Measurements from ENCODE around the gene CREB3L2.

CREB3L2 gene

DNA sequence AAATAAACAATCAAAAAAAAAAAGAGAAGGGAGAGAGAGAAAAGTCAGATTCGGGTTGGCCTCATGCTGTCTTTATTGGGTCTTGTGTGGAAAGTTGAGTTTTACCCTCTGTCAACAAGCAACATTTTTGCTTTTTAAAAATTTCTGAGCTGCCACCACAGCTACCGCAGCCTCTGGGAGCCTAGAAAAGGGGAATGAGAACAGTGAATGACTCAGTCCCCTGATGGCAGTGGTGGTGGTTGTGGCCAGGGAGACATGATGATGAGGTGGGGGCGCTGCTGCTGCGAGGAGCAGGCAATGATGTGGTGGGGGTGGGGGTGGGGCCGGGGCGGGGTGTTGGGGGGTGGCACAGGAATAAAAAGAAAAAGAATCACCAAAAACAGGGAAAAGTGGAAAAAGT is 20.0 kb upstream of the CREB3L2 start:
- POLR2A ChIA-PET: no interaction called here

DNA sequence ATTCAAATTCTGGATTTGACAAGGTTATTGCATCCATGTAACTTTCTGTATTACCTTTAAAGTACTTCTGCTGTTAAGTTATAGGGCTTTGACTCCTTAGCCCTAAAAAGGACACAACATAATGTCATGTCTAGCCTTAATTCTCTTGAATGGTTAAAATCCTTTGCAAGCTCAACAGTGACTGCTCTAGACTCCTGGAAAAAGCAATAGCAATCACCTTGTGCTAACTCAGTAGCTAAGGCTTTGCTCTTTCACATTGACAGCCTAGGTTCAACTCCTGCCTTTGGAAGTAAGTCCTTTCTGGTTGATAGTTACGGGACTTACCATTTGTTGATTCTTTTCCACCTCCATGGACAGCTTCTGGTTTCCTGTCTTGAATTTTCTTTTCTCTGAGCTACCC is 16.1 kb upstream of the CREB3L2 start:
- H3K36me3 ChIP-seq (ENCODE audit: control insufficient read depth in 2 of 2, insufficient read depth in 1 of 2, low read length in 2 of 2): no peaks in the 10 kb centered on the region
- no peaks in the 10 kb centered on the region for H3K9me3 ChIP-seq (ENCODE audit: control insufficient read depth, insufficient read depth, low read depth, low read length)
- no peaks in the 10 kb centered on the region for H3K4me1 ChIP-seq (ENCODE audit: control insufficient read depth, insufficient read depth, low read length)
- ChIA-PET POLR2A (interaction anchor here (0.5 kb wide), 1 partner anchor 375 kb away, joined by 7 read pairs; no protein-coding TSS in a partner anchor), CTCF (interaction anchor here (0.6 to 1.2 kb wide), 5 partner anchors 9 to 373 kb away, joined by 4 to 6 read pairs (median 4); no protein-coding TSS in a partner anchor)
- H3K27ac ChIP-seq (ENCODE audit: extremely low read depth, low read depth, low read length): no peak overlapping the region
- H3K4me3 ChIP-seq (ENCODE audit: low read depth, low read length): no peak overlapping the region
- TF ChIP-seq ZNF433 (tag by site-specific recombination; IDR thresholded peaks at IDR 0.05; ENCODE audit: low read depth): no peak
- TF ChIP-seq, protein P1, sequence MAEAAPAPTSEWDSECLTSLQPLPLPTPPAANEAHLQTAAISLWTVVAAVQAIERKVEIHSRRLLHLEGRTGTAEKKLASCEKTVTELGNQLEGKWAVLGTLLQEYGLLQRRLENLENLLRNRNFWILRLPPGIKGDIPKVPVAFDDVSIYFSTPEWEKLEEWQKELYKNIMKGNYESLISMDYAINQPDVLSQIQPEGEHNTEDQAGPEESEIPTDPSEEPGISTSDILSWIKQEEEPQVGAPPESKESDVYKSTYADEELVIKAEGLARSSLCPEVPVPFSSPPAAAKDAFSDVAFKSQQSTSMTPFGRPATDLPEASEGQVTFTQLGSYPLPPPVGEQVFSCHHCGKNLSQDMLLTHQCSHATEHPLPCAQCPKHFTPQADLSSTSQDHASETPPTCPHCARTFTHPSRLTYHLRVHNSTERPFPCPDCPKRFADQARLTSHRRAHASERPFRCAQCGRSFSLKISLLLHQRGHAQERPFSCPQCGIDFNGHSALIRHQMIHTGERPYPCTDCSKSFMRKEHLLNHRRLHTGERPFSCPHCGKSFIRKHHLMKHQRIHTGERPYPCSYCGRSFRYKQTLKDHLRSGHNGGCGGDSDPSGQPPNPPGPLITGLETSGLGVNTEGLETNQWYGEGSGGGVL (tag by site-specific recombination; IDR thresholded peaks at IDR 0.05): no peak
- no peak for TF ChIP-seq ZNF324 (tag by site-specific recombination; IDR thresholded peaks at IDR 0.05)
- TF ChIP-seq, protein P2, sequence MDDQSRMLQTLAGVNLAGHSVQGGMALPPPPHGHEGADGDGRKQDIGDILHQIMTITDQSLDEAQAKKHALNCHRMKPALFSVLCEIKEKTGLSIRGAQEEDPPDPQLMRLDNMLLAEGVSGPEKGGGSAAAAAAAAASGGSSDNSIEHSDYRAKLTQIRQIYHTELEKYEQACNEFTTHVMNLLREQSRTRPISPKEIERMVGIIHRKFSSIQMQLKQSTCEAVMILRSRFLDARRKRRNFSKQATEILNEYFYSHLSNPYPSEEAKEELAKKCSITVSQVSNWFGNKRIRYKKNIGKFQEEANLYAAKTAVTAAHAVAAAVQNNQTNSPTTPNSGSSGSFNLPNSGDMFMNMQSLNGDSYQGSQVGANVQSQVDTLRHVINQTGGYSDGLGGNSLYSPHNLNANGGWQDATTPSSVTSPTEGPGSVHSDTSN (CRISPR knock-in tag; IDR thresholded peaks at IDR 0.05): no peak
- TF ChIP-seq ZFP3 (tag by site-specific recombination; IDR thresholded peaks at IDR 0.05; ENCODE audit: low read depth): no peak
- no peak for TF ChIP-seq ZNF184 (tag by site-specific recombination; IDR thresholded peaks at IDR 0.05)
- TF ChIP-seq ZXDB (tag by site-specific recombination; IDR thresholded peaks at IDR 0.05): no peak
- no peak for TF ChIP-seq ZNF292 (tag by site-specific recombination; IDR thresholded peaks at IDR 0.05; ENCODE audit: borderline replicate concordance, low read depth)
- TF ChIP-seq SALL2 (tag by site-specific recombination; IDR thresholded peaks at IDR 0.05; ENCODE audit: borderline replicate concordance): no peak
- TF ChIP-seq, protein P3, sequence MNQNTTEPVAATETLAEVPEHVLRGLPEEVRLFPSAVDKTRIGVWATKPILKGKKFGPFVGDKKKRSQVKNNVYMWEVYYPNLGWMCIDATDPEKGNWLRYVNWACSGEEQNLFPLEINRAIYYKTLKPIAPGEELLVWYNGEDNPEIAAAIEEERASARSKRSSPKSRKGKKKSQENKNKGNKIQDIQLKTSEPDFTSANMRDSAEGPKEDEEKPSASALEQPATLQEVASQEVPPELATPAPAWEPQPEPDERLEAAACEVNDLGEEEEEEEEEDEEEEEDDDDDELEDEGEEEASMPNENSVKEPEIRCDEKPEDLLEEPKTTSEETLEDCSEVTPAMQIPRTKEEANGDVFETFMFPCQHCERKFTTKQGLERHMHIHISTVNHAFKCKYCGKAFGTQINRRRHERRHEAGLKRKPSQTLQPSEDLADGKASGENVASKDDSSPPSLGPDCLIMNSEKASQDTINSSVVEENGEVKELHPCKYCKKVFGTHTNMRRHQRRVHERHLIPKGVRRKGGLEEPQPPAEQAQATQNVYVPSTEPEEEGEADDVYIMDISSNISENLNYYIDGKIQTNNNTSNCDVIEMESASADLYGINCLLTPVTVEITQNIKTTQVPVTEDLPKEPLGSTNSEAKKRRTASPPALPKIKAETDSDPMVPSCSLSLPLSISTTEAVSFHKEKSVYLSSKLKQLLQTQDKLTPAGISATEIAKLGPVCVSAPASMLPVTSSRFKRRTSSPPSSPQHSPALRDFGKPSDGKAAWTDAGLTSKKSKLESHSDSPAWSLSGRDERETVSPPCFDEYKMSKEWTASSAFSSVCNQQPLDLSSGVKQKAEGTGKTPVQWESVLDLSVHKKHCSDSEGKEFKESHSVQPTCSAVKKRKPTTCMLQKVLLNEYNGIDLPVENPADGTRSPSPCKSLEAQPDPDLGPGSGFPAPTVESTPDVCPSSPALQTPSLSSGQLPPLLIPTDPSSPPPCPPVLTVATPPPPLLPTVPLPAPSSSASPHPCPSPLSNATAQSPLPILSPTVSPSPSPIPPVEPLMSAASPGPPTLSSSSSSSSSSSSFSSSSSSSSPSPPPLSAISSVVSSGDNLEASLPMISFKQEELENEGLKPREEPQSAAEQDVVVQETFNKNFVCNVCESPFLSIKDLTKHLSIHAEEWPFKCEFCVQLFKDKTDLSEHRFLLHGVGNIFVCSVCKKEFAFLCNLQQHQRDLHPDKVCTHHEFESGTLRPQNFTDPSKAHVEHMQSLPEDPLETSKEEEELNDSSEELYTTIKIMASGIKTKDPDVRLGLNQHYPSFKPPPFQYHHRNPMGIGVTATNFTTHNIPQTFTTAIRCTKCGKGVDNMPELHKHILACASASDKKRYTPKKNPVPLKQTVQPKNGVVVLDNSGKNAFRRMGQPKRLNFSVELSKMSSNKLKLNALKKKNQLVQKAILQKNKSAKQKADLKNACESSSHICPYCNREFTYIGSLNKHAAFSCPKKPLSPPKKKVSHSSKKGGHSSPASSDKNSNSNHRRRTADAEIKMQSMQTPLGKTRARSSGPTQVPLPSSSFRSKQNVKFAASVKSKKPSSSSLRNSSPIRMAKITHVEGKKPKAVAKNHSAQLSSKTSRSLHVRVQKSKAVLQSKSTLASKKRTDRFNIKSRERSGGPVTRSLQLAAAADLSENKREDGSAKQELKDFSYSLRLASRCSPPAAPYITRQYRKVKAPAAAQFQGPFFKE (tag by site-specific recombination; IDR thresholded peaks at IDR 0.05; ENCODE audit: borderline replicate concordance): no peak
- no peak for TF ChIP-seq SCRT1 (tag by site-specific recombination; IDR thresholded peaks at IDR 0.05; ENCODE audit: borderline replicate concordance)

More for the DNA sequence above, 20.0 kb upstream of the CREB3L2 start:
- Histone ChIP-seq H3K4me1 (ENCODE audit: control insufficient read depth, insufficient read depth, low read length) (no peaks in the 10 kb centered on the region), H3K9me3 (ENCODE audit: control insufficient read depth, insufficient read depth, low read depth, low read length) (no peaks in the 10 kb centered on the region), H3K4me3 (ENCODE audit: low read depth, low read length) (no peak overlapping the region), H3K27ac (ENCODE audit: extremely low read depth, low read depth, low read length) (no peak overlapping the region), H3K36me3 (ENCODE audit: control insufficient read depth in 2 of 2, insufficient read depth in 1 of 2, low read length in 2 of 2) (no peaks in the 10 kb centered on the region)
- TF ChIP-seq, protein P4, sequence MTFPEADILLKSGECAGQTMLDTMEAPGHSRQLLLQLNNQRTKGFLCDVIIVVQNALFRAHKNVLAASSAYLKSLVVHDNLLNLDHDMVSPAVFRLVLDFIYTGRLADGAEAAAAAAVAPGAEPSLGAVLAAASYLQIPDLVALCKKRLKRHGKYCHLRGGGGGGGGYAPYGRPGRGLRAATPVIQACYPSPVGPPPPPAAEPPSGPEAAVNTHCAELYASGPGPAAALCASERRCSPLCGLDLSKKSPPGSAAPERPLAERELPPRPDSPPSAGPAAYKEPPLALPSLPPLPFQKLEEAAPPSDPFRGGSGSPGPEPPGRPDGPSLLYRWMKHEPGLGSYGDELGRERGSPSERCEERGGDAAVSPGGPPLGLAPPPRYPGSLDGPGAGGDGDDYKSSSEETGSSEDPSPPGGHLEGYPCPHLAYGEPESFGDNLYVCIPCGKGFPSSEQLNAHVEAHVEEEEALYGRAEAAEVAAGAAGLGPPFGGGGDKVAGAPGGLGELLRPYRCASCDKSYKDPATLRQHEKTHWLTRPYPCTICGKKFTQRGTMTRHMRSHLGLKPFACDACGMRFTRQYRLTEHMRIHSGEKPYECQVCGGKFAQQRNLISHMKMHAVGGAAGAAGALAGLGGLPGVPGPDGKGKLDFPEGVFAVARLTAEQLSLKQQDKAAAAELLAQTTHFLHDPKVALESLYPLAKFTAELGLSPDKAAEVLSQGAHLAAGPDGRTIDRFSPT (tag by site-specific recombination; IDR thresholded peaks at IDR 0.05): no peak
- TF ChIP-seq ZFP37 (tag by site-specific recombination; IDR thresholded peaks at IDR 0.05): no peak
- TF ChIP-seq, protein P5, sequence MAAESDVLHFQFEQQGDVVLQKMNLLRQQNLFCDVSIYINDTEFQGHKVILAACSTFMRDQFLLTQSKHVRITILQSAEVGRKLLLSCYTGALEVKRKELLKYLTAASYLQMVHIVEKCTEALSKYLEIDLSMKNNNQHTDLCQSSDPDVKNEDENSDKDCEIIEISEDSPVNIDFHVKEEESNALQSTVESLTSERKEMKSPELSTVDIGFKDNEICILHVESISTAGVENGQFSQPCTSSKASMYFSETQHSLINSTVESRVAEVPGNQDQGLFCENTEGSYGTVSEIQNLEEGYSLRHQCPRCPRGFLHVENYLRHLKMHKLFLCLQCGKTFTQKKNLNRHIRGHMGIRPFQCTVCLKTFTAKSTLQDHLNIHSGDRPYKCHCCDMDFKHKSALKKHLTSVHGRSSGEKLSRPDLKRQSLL (tag by site-specific recombination; IDR thresholded peaks at IDR 0.05): no peak
- no peak for TF ChIP-seq YY2 (tag by site-specific recombination; IDR thresholded peaks at IDR 0.05)
- no peak for TF ChIP-seq TRIM28 (IDR thresholded peaks at IDR 0.05; ENCODE audit: borderline replicate concordance, low read length)
- no peak for TF ChIP-seq ZBTB7A (tag by site-specific recombination; IDR thresholded peaks at IDR 0.05; ENCODE audit: low read depth)
- no peak for TF ChIP-seq ZNF174 (tag by site-specific recombination; IDR thresholded peaks at IDR 0.05)
- TF ChIP-seq ZNF626 (tag by site-specific recombination; IDR thresholded peaks at IDR 0.05): no peak
- no peak for TF ChIP-seq ZNF184 (tag by site-specific recombination; IDR thresholded peaks at IDR 0.05)
- TF ChIP-seq ZNF114 (tag by site-specific recombination; IDR thresholded peaks at IDR 0.05): no peak
- TF ChIP-seq, protein P6, sequence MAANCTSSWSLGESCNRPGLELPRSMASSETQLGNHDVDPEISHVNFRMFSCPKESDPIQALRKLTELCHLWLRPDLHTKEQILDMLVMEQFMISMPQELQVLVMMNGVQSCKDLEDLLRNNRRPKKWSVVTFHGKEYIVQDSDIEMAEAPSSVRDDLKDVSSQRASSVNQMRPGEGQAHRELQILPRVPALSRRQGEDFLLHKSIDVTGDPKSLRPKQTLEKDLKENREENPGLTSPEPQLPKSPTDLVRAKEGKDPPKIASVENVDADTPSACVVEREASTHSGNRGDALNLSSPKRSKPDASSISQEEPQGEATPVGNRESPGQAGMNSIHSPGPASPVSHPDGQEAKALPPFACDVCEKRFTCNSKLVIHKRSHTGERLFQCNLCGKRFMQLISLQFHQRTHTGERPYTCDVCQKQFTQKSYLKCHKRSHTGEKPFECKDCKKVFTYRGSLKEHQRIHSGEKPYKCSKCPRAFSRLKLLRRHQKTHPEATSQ (tag by site-specific recombination; IDR thresholded peaks at IDR 0.05): no peak
- no peak for TF ChIP-seq ZNF571 (tag by site-specific recombination; IDR thresholded peaks at IDR 0.05)
- TF ChIP-seq ZNF121 (tag by site-specific recombination; IDR thresholded peaks at IDR 0.05): no peak
- TF ChIP-seq ZFP3 (tag by site-specific recombination; IDR thresholded peaks at IDR 0.05; ENCODE audit: low read depth): no peak
- TF ChIP-seq ZNF585B (tag by site-specific recombination; IDR thresholded peaks at IDR 0.05): no peak
- TF ChIP-seq ZNF473 (tag by site-specific recombination; IDR thresholded peaks at IDR 0.05): no peak
- TF ChIP-seq SCRT2 (tag by site-specific recombination; IDR thresholded peaks at IDR 0.05): no peak
- CTCF ChIA-PET: interaction anchor here (1.0 to 1.5 kb wide), 2 partner anchors 13 to 19 kb away, joined by 3 to 5 read pairs; partner anchors contain the start of gene CREB3L2
